H1 (cell line): ENCODE data around the gene MRTFA. TPM values are rescaled to one million over a fixed set of nuclear protein-coding genes. Genes with fewer than 3 reads are reported as not detected.

Experiments
- CBX5 ChIP-seq: fragments of 300-800, 300-1000 bp; sonication (generic); IDR thresholded peaks from 2 replicates; pipeline ENCODE4 v1.7.1; 2016; ENCODE audit warnings: antibody characterized with exemption, low read length, low read depth
- EP300 ChIP-seq, 2 experiments: IDR thresholded peaks; 1 replicate in 1 of 2; 2 replicates in 1 of 2; pipeline ENCODE4 v1.6.1; 2011 to 2012; ENCODE audit warnings: low read depth in 2 of 2, low read length in 2 of 2, mild to moderate bottlenecking in 2 of 2, borderline replicate concordance in 1 of 2, inconsistent platforms in 1 of 2, moderate library complexity in 1 of 2
- MAFK ChIP-seq: IDR thresholded peaks from 2 replicates; pipeline ENCODE4 v1.6.1; 2012; ENCODE audit warnings: low read depth, mild to moderate bottlenecking, improper control_type of control experiment, low read length
- RFX5 ChIP-seq: IDR thresholded peaks from 2 replicates; pipeline ENCODE4 v1.6.1; 2011; ENCODE audit warnings: low read depth, low read length, improper control_type of control experiment, borderline replicate concordance
- polyA plus RNA-seq, 7 experiments: library from polyadenylated mRNA; depleted of rRNA in 3 of 7; stranded (reverse) in 5 of 7; unstranded in 2 of 7; fragments of >200 nt in 5 of 7; fragments of 200-250 nt in 2 of 7; gene quantifications; 1 replicate in 5 of 7; 2 replicates in 1 of 7; 4 replicates in 1 of 7; pipeline versions ENCODE4 v1.2.1 to v1.2.3, GENCODE V29; 2011 to 2013; ENCODE audit warnings: missing spikeins in 2 of 7, mixed read lengths in 2 of 7
- total RNA-seq: library from RNA; stranded (reverse); fragmentation: NEBNext Ultra II Directional; extraction: Animal tissue kit (Norgen Biotek cat#: 25700); gene quantifications from 2 replicates; pipeline ENCODE4 v1.2.1, GENCODE V29; 2021

The MRTFA gene
- total and polyA plus RNA-seq, 2 of the 8 experiments (the other 6 are each of a cell fraction or from before 2014, with no cell fraction given) = 5.4 to 37.9 TPM

DNA sequence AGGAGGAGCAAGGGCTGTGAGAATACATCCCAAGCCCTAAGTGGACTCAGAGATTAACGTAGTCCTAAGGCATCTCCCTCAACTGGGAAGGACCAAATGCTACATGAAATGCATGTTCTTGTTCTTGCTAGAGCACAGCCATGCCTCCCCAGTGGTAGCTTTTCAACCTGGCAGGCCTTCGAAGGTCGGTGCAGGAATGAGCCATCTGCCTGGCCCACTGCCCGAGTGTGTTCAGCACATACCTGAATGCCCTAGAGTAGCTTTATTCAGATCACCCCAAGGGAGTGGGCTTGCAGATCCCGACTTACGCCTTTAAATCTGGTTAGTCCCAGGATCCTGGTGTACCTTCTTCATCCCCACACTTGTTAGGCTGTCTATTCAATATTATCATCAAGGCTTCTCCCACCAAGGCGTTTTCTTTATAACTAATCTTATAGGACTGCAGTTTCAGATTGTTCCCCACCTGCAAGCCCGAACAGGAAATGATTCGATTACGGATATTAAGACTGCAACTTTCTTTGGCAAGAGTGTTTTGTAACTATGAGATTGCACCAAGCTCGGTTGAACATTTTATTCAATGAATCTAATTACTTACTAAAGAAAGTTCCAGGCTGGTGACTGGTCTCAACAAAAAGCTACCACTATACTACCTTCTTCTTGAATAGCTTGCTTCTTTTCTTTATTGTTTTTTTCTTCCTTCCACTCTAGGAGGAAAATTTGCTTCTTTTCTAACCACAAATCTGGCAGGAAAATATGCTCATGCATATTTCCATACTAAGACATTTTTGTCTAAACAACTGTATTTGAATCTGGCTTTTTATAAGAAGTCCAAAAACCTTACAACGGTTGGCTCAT lies 150.5 kb downstream of the MRTFA start (continued):
- no peak for TF ChIP-seq RFX5
- no peak for TF ChIP-seq EP300 (IDR thresholded peaks at IDR 0.05; ENCODE audit: borderline replicate concordance in 1 of 2, low read depth in 2 of 2, low read length in 2 of 2)
- TF ChIP-seq MAFK = no peak
- TF ChIP-seq CBX5 = no peak
- TF ChIP-seq, all 59 proteins: peak for 0
